ENCODE results near the gene SP100. TPM values are rescaled to one million over a fixed set of nuclear protein-coding genes. Genes with fewer than 3 reads are reported as not detected.

SP100 gene
- polyA plus RNA-seq, 1 donor (not counting 4 experiments of a cell fraction or from before 2014, with no cell fraction given), result 136 TPM

DNA sequence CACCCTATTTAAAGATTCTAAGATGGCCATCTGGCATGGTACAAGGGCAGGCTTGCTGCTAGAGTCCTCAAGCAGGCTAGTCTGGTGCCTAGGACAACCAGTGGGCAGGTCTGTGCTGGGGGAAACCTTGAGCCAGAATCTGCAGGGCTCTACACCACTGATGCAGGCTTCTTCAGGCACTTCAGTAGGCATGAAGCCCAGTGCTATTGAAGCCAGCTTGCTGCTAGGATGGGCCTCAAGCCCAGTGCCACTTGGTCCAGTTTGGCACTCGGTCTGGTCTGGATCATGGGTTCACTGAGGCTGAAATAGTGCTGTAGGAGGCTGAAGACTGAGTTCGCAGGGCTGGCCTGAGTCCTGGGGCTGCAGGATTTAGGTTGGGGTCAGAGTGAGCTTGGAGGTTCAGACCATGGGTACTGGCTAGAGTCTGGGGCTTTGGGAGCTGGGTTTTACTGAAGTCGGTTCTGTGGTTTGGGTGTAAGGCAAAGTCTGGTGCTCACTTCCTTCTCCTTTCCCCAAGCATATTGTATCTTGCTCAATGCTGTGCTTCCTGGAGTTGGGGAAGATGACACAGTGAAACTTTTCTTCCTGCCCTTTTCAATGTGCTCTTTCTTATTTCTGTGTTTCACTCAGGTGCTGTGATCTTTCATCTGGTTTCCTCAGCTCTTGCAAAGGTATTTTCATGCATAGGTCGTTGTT is 41.2 kb downstream of the SP100 start:
- Histone ChIP-seq H3K4me1 (ENCODE audit: control insufficient read depth, extremely low read depth, insufficient read depth, low read length) (no peaks in the 10 kb centered on the region), H3K27ac (ENCODE audit: control insufficient read depth, insufficient read depth, low read length) (no peak overlapping the region), H3K36me3 (ENCODE audit: control insufficient read depth in 2 of 2, extremely low read depth in 1 of 2, insufficient read depth in 2 of 2, low read length in 2 of 2) (peaks cover 17 to 26% of the 10 kb centered on the region in 2 experiments), H4K20me1 (ENCODE audit: control insufficient read depth, extremely low read depth, insufficient read depth, low read length) (no peaks in the 10 kb centered on the region), H3K9me3 (ENCODE audit: control insufficient read depth, low read depth, low read length) (no peaks in the 10 kb centered on the region), H3K79me2 (ENCODE audit: control insufficient read depth, insufficient read depth, low read length) (peaks cover 4% of the 10 kb centered on the region), H2AFZ (ENCODE audit: control insufficient read depth, low read length) (no peak overlapping the region), H3K27me3 (ENCODE audit: control insufficient read depth, extremely low read depth, insufficient read depth, low read length) (no peaks in the 10 kb centered on the region), H3K4me3 (ENCODE audit: control insufficient read depth in 2 of 3, extremely low read depth in 1 of 3, insufficient read depth in 2 of 3, low read depth in 1 of 3, low read length in 3 of 3) (no peak overlapping the region), H3K4me2 (ENCODE audit: control insufficient read depth, extremely low read depth, insufficient read depth, low read depth, low read length) (no peak overlapping the region), H3K9me1 (ENCODE audit: control insufficient read depth, extremely low read depth, insufficient read depth, low read length) (no peaks in the 10 kb centered on the region), H3K9ac (ENCODE audit: control insufficient read depth, extremely low read depth, insufficient read depth, low read length) (no peak overlapping the region)
- dilution Hi-C loops (cut with MboI; ENCODE audit: extremely low pct_ligation_motif_present, low sequenced_read_pairs), result no loop called here
- FAIRE-seq (no peak), DNase-seq (ENCODE audit: low read depth, low spot score) (no peak)
- TF ChIP-seq, protein P1, sequence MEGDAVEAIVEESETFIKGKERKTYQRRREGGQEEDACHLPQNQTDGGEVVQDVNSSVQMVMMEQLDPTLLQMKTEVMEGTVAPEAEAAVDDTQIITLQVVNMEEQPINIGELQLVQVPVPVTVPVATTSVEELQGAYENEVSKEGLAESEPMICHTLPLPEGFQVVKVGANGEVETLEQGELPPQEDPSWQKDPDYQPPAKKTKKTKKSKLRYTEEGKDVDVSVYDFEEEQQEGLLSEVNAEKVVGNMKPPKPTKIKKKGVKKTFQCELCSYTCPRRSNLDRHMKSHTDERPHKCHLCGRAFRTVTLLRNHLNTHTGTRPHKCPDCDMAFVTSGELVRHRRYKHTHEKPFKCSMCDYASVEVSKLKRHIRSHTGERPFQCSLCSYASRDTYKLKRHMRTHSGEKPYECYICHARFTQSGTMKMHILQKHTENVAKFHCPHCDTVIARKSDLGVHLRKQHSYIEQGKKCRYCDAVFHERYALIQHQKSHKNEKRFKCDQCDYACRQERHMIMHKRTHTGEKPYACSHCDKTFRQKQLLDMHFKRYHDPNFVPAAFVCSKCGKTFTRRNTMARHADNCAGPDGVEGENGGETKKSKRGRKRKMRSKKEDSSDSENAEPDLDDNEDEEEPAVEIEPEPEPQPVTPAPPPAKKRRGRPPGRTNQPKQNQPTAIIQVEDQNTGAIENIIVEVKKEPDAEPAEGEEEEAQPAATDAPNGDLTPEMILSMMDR (optimal IDR thresholded peaks at IDR 0.05 in 1 of 3, IDR thresholded peaks at IDR 0.05 in 1 of 3, conservative IDR thresholded peaks at IDR 0.05 in 1 of 3; ENCODE audit: extremely low read depth in 1 of 3, insufficient read depth in 2 of 3, low read length in 3 of 3), result no peak
- no peak for TF ChIP-seq EZH2 (IDR thresholded peaks at IDR 0.05; ENCODE audit: low read length)

DNA sequence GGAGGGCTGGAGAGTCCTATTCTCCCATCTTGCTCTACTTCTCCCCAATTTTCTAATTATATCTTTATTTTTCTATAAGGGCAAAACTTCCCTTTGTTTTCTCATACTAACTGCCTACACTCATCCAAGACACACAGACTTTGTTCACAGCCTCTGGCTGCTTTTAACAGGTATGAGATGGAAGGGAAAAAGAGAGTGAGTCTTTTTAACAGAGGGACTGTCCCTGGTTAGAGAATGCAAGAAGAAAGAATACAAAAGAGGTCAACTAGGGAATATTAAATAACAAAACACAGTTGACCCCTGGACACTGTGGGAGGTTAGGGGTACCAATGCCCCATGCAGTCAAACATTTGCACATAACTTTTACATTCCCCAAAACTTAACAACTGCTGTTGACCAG is 41.8 kb downstream of the SP100 start:
- no peak overlapping the region for H2AFZ ChIP-seq (ENCODE audit: control insufficient read depth, low read length)
- no peaks in the 10 kb centered on the region for H3K9me1 ChIP-seq (ENCODE audit: control insufficient read depth, extremely low read depth, insufficient read depth, low read length)

More for the DNA sequence above, 41.8 kb downstream of the SP100 start:
- Histone ChIP-seq H3K4me3 (ENCODE audit: control insufficient read depth in 2 of 3, extremely low read depth in 1 of 3, insufficient read depth in 2 of 3, low read depth in 1 of 3, low read length in 3 of 3) (no peak overlapping the region), H3K79me2 (ENCODE audit: control insufficient read depth, insufficient read depth, low read length) (peaks cover 4% of the 10 kb centered on the region), H3K27ac (ENCODE audit: control insufficient read depth, insufficient read depth, low read length) (no peak overlapping the region), H3K4me2 (ENCODE audit: control insufficient read depth, extremely low read depth, insufficient read depth, low read depth, low read length) (no peak overlapping the region), H3K9ac (ENCODE audit: control insufficient read depth, extremely low read depth, insufficient read depth, low read length) (no peak overlapping the region), H3K9me3 (ENCODE audit: control insufficient read depth, low read depth, low read length) (no peaks in the 10 kb centered on the region), H3K27me3 (ENCODE audit: control insufficient read depth, extremely low read depth, insufficient read depth, low read length) (no peaks in the 10 kb centered on the region), H3K36me3 (ENCODE audit: control insufficient read depth in 2 of 2, extremely low read depth in 1 of 2, insufficient read depth in 2 of 2, low read length in 2 of 2) (peaks cover 20 to 28% of the 10 kb centered on the region in 2 experiments), H4K20me1 (ENCODE audit: control insufficient read depth, extremely low read depth, insufficient read depth, low read length) (no peaks in the 10 kb centered on the region), H3K4me1 (ENCODE audit: control insufficient read depth, extremely low read depth, insufficient read depth, low read length) (no peaks in the 10 kb centered on the region)
- FAIRE-seq (no peak), DNase-seq (ENCODE audit: low read depth, low spot score) (no peak)
- TF ChIP-seq, protein P1 (optimal IDR thresholded peaks at IDR 0.05 in 1 of 3, IDR thresholded peaks at IDR 0.05 in 1 of 3, conservative IDR thresholded peaks at IDR 0.05 in 1 of 3; ENCODE audit: extremely low read depth in 1 of 3, insufficient read depth in 2 of 3, low read length in 3 of 3), result no peak
- no peak for TF ChIP-seq EZH2 (IDR thresholded peaks at IDR 0.05; ENCODE audit: low read length)
- dilution Hi-C loops (cut with MboI; ENCODE audit: extremely low pct_ligation_motif_present, low sequenced_read_pairs), result no loop called here
